WTC11 (cell line): ENCODE data around the gene ZCCHC4. TPM values are rescaled to one million over a fixed set of nuclear protein-coding genes. Genes with fewer than 3 reads are reported as not detected.

Experiments
- ATAC-seq: fragments of 200-7000 bp; cut with Tn5 transposase; 2 replicates; pipeline ENCODE4 v1.10.0; 2021; ENCODE audit warnings: mild to moderate bottlenecking, moderate library complexity
- CTCF ChIA-PET: fragments of 300-600 bp; sonication (Branson Sonifier 250); formaldehyde crosslinking; loops from one replicate; lab custom pipeline; 2021; ENCODE audit warnings: antibody characterized with exemption; lab: Charles Lee
- POLR2A ChIA-PET: fragments of 350-600 bp; sonication (Branson Sonifier 250); formaldehyde crosslinking; loops from one replicate; lab custom pipeline; 2021; ENCODE audit warnings: antibody characterized with exemption; lab: Charles Lee
- DNase-seq: peaks from one replicate; pipeline ENCODE4 v3.0.0; 2021; ENCODE audit warnings: low spot score
- H3K27ac Mint-ChIP-seq: 2 replicates; pipeline ENCODE4 v1.8.0; 2021; ENCODE audit warnings: mixed read lengths
- H3K27me3 Mint-ChIP-seq: 2 replicates; pipeline ENCODE4 v1.8.0; 2021; ENCODE audit warnings: low read depth, mild to moderate bottlenecking, moderate library complexity, mixed read lengths
- H3K36me3 Mint-ChIP-seq: 2 replicates; pipeline ENCODE4 v1.8.0; 2021; ENCODE audit warnings: mixed read lengths
- H3K4me1 Mint-ChIP-seq: 2 replicates; pipeline ENCODE4 v1.8.0; 2022; ENCODE audit warnings: mixed read lengths
- H3K4me3 Mint-ChIP-seq: 2 replicates; pipeline ENCODE4 v1.8.0; 2021; ENCODE audit warnings: mild to moderate bottlenecking, moderate library complexity, mixed read lengths
- H3K9me3 Mint-ChIP-seq: 2 replicates; pipeline ENCODE4 v1.8.0; 2021; ENCODE audit warnings: mixed read lengths
- ATF1 ChIP-seq: sonication (generic); formaldehyde crosslinking; IDR thresholded peaks from 2 replicates; pipeline ENCODE4 v1.8.1; 2023; ENCODE audit warnings: mild to moderate bottlenecking, moderate library complexity, missing genetic modification reagents
- E2F1 ChIP-seq: sonication (generic); formaldehyde crosslinking; IDR thresholded peaks from 2 replicates; pipeline ENCODE4 v1.8.0; 2022; ENCODE audit warnings: mild to moderate bottlenecking, missing genetic modification reagents
- ELF4 ChIP-seq: sonication (generic); formaldehyde crosslinking; IDR thresholded peaks from 2 replicates; pipeline ENCODE4 v1.8.1; 2022; ENCODE audit warnings: low read depth, mild to moderate bottlenecking, moderate library complexity, missing genetic modification reagents
- EMX1 ChIP-seq: fragments of 250-450 bp; sonication (Bioruptor Pico); IDR thresholded peaks from 2 replicates; pipeline ENCODE4 v1.8.0; 2021; ENCODE audit warnings: mild to moderate bottlenecking
- FOXJ3 ChIP-seq: sonication (generic); formaldehyde crosslinking; IDR thresholded peaks from 2 replicates; pipeline ENCODE4 v1.9.0; 2021; ENCODE audit warnings: missing genetic modification reagents, mild to moderate bottlenecking, borderline replicate concordance
- GTF2I ChIP-seq: fragments of 250-450 bp; sonication (Bioruptor Pico); conservative IDR thresholded peaks from 2 replicates; pipeline ENCODE4 v1.4.0; 2021; ENCODE audit warnings: mild to moderate bottlenecking
- JAZF1 ChIP-seq: fragments of 250-450 bp; sonication (Bioruptor Pico); IDR thresholded peaks from 2 replicates; pipeline ENCODE4 v1.9.0; 2021; ENCODE audit warnings: moderate library complexity, mild to moderate bottlenecking, inconsistent platforms
- JUN ChIP-seq: sonication (generic); formaldehyde crosslinking; IDR thresholded peaks from 2 replicates; pipeline ENCODE4 v1.8.0; 2023; ENCODE audit warnings: mild to moderate bottlenecking, missing genetic modification reagents
- KAT7 ChIP-seq: sonication (generic); formaldehyde crosslinking; IDR thresholded peaks from 2 replicates; pipeline ENCODE4 v1.8.1; 2023; ENCODE audit warnings: missing genetic modification reagents, mild to moderate bottlenecking, borderline replicate concordance
- MLX ChIP-seq: sonication (generic); formaldehyde crosslinking; IDR thresholded peaks from 2 replicates; pipeline ENCODE4 v1.8.1; 2023; ENCODE audit warnings: mild to moderate bottlenecking, missing genetic modification reagents, moderate library complexity
- NFE2L1 ChIP-seq: sonication (generic); formaldehyde crosslinking; IDR thresholded peaks from 2 replicates; pipeline ENCODE4 v1.8.1; 2023; ENCODE audit warnings: missing genetic modification reagents
- NR1H2 ChIP-seq: sonication (generic); formaldehyde crosslinking; IDR thresholded peaks from 2 replicates; pipeline ENCODE4 v1.9.0; 2021; ENCODE audit warnings: mild to moderate bottlenecking, moderate library complexity, missing genetic modification reagents
- RORB ChIP-seq: fragments of 250-450 bp; sonication (Bioruptor Pico); IDR thresholded peaks from 2 replicates; pipeline ENCODE4 v1.9.0; 2021; ENCODE audit warnings: mild to moderate bottlenecking
- SMAD4 ChIP-seq: sonication (generic); formaldehyde crosslinking; IDR thresholded peaks from 2 replicates; pipeline ENCODE4 v1.8.0; 2022; ENCODE audit warnings: mild to moderate bottlenecking, missing genetic modification reagents
- SP1 ChIP-seq: sonication (generic); formaldehyde crosslinking; conservative IDR thresholded peaks from 2 replicates; pipeline ENCODE4 v1.8.1; 2022; ENCODE audit warnings: missing genetic modification reagents
- TEAD1 ChIP-seq: sonication (generic); formaldehyde crosslinking; IDR thresholded peaks from 2 replicates; pipeline ENCODE4 v1.8.0; 2022; ENCODE audit warnings: mild to moderate bottlenecking, missing genetic modification reagents
- ZBTB43 ChIP-seq: sonication (generic); formaldehyde crosslinking; IDR thresholded peaks from 2 replicates; pipeline ENCODE4 v1.8.1; 2023; ENCODE audit warnings: mild to moderate bottlenecking, missing genetic modification reagents
- ZNF121 ChIP-seq: sonication (generic); formaldehyde crosslinking; IDR thresholded peaks from 2 replicates; pipeline ENCODE4 v1.8.0; 2023; ENCODE audit warnings: missing genetic modification reagents
- ZNF416 ChIP-seq: fragments of 250-450 bp; sonication (Bioruptor Pico); IDR thresholded peaks from 2 replicates; pipeline ENCODE4 v1.9.0; 2021; ENCODE audit warnings: mild to moderate bottlenecking, inconsistent platforms
- ZNF425 ChIP-seq: fragments of 250-450 bp; sonication (Bioruptor Pico); conservative IDR thresholded peaks from 2 replicates; pipeline ENCODE4 v1.9.0; 2021; ENCODE audit warnings: mild to moderate bottlenecking
- ZSCAN18 ChIP-seq: fragments of 250-450 bp; sonication (Bioruptor Pico); IDR thresholded peaks from 2 replicates; pipeline ENCODE4 v2.1.2; 2022; ENCODE audit warnings: mild to moderate bottlenecking, moderate library complexity
- total RNA-seq: library from RNA; stranded (reverse); gene quantifications from 3 replicates; pipeline ENCODE4 v1.2.3, GENCODE V29; 2021
- TF ChIP-seq, protein P1 (sequence below): sonication (generic); formaldehyde crosslinking; IDR thresholded peaks from 2 replicates; pipeline ENCODE4 v1.8.1; 2023; ENCODE audit warnings: mild to moderate bottlenecking, moderate library complexity, missing genetic modification reagents
- TF ChIP-seq, protein P2 (sequence below): sonication (generic); formaldehyde crosslinking; IDR thresholded peaks from 2 replicates; pipeline ENCODE4 v1.8.1; 2023; ENCODE audit warnings: mild to moderate bottlenecking, missing genetic modification reagents

The ZCCHC4 gene
- total RNA-seq, 1 experiment from 2014 or later: 13.6 TPM

DNA sequence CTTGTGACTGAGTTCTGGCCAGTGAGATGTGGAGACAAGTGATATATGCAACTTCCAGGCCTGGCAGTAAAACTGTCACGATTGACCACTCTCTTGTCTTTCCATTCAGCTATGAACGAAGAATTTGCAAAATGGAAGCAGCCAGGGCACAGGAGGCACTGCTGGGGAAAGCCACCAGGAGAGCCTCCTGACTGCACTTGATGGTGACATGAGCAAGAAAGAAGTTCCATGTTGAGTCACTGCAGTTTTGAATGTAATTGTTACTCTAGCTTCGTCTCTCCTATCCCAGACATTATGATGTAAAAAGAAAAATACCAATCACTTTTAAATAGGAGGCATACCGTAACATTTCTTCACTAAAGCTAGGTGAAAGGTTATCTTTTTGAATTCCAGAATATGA is 32.4 kb upstream of the ZCCHC4 start:
- POLR2A ChIA-PET: no interaction called here

DNA sequence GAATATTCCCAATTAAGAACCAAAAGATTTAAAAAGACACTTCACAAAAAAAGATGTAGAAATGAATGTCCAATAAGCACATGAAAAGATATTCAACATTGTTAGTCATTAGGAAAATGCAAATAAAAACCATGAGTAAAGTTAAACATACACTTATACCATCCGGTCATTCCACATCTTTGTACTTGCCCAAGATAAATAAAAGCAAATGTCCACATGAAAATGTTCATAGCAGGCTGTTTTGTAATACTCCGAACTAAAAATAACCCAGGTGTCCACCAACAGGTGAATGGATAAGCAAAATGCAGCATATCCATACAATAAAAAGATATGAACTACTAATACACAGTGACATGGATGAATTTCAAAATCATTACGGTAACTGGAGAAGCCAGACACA is 28.6 kb upstream of the ZCCHC4 start:
- no peak overlapping the region for H3K27ac Mint-ChIP-seq
- ATAC-seq: no peak
- DNase-seq: no peak
- H3K36me3 Mint-ChIP-seq: no peaks in the 10 kb centered on the region
- peaks cover 14% of the 10 kb centered on the region for H3K9me3 Mint-ChIP-seq
- peaks cover 7% of the 10 kb centered on the region for H3K27me3 Mint-ChIP-seq
- no peaks in the 10 kb centered on the region for H3K4me1 Mint-ChIP-seq
- ChIA-PET CTCF (interaction anchor here (1.7 kb wide), 1 partner anchor 29 kb away, joined by 5 read pairs; the partner anchor contains the start of gene ZCCHC4), POLR2A (no interaction called here)
- H3K4me3 Mint-ChIP-seq: no peak overlapping the region
- no peak for TF ChIP-seq ATF1 (CRISPR knock-in tag)
- no peak for TF ChIP-seq ZSCAN18 (CRISPR knock-in tag)
- TF ChIP-seq MLX (CRISPR knock-in tag): no peak
- no peak for TF ChIP-seq ZNF425 (CRISPR knock-in tag)
- TF ChIP-seq NFE2L1: no peak
- TF ChIP-seq FOXJ3 (CRISPR knock-in tag): no peak
- TF ChIP-seq, protein P1, sequence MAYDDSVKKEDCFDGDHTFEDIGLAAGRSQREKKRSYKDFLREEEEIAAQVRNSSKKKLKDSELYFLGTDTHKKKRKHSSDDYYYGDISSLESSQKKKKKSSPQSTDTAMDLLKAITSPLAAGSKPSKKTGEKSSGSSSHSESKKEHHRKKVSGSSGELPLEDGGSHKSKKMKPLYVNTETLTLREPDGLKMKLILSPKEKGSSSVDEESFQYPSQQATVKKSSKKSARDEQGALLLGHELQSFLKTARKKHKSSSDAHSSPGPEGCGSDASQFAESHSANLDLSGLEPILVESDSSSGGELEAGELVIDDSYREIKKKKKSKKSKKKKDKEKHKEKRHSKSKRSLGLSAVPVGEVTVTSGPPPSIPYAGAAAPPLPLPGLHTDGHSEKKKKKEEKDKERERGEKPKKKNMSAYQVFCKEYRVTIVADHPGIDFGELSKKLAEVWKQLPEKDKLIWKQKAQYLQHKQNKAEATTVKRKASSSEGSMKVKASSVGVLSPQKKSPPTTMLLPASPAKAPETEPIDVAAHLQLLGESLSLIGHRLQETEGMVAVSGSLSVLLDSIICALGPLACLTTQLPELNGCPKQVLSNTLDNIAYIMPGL (CRISPR knock-in tag): no peak
- TF ChIP-seq ELF4 (CRISPR knock-in tag): no peak
- TF ChIP-seq SMAD4: no peak
- TF ChIP-seq ZBTB43 (CRISPR knock-in tag): no peak
- no peak for TF ChIP-seq JUN (CRISPR knock-in tag)
- TF ChIP-seq EMX1 (CRISPR knock-in tag): no peak

More for the DNA sequence above, 32.4 kb upstream of the ZCCHC4 start:
- H3K4me1 Mint-ChIP-seq: no peaks in the 10 kb centered on the region
- ATAC-seq: no peak
- H3K27me3 Mint-ChIP-seq: no peaks in the 10 kb centered on the region
- no peak overlapping the region for H3K4me3 Mint-ChIP-seq
- TF ChIP-seq E2F1 (CRISPR knock-in tag): no peak
- no peak for TF ChIP-seq NR1H2
- TF ChIP-seq ZNF121 (CRISPR knock-in tag): no peak
- TF ChIP-seq ELF4 (CRISPR knock-in tag): no peak
- no peak for TF ChIP-seq JUN (CRISPR knock-in tag)
- TF ChIP-seq ZNF416 (CRISPR knock-in tag): no peak
- no peak for TF ChIP-seq RORB (CRISPR knock-in tag)
- TF ChIP-seq ZBTB43 (CRISPR knock-in tag): no peak
- no peak for TF ChIP-seq JAZF1
- TF ChIP-seq TEAD1: no peak
- no peak for TF ChIP-seq GTF2I (CRISPR knock-in tag)
- TF ChIP-seq SP1: no peak
- no peak for TF ChIP-seq KAT7 (CRISPR knock-in tag)
- TF ChIP-seq, protein P2, sequence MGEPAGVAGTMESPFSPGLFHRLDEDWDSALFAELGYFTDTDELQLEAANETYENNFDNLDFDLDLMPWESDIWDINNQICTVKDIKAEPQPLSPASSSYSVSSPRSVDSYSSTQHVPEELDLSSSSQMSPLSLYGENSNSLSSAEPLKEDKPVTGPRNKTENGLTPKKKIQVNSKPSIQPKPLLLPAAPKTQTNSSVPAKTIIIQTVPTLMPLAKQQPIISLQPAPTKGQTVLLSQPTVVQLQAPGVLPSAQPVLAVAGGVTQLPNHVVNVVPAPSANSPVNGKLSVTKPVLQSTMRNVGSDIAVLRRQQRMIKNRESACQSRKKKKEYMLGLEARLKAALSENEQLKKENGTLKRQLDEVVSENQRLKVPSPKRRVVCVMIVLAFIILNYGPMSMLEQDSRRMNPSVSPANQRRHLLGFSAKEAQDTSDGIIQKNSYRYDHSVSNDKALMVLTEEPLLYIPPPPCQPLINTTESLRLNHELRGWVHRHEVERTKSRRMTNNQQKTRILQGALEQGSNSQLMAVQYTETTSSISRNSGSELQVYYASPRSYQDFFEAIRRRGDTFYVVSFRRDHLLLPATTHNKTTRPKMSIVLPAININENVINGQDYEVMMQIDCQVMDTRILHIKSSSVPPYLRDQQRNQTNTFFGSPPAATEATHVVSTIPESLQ (CRISPR knock-in tag): no peak
- no peak for TF ChIP-seq EMX1 (CRISPR knock-in tag)
- TF ChIP-seq, all 79 proteins: peak for 0
- CTCF ChIA-PET: interaction anchor here (2.5 kb wide), 1 partner anchor 32 kb away, joined by 9 read pairs; the partner anchor contains the start of gene ZCCHC4
- no peaks in the 10 kb centered on the region for H3K36me3 Mint-ChIP-seq
- H3K9me3 Mint-ChIP-seq: no peaks in the 10 kb centered on the region
- no peak for DNase-seq
- H3K27ac Mint-ChIP-seq: no peak overlapping the region
